Type B pancreatic cell (in vitro differentiated cells): ENCODE results near the gene DMRT1. TPM values are rescaled to one million over a fixed set of nuclear protein-coding genes. Genes with fewer than 3 reads are reported as not detected.
A peak's percentile ranks its signal among the peaks of the same experiment; 100 is the strongest.

Experiments used
- DNase-seq: peaks from one replicate; pipeline ENCODE4 v3.0.0; 2021; ENCODE audit warnings: mixed read lengths; ENCODE audit not compliant: unreplicated experiment; ENCODE audit errors: extremely low spot score
- H3K27ac Mint-ChIP-seq: 2 replicates; pipeline ENCODE4 v1.8.0; 2021; ENCODE audit warnings: mild to moderate bottlenecking, mixed read lengths
- H3K27me3 Mint-ChIP-seq: 2 replicates; pipeline ENCODE4 v1.8.0; 2021; ENCODE audit warnings: mixed read lengths
- H3K36me3 Mint-ChIP-seq: 2 replicates; pipeline ENCODE4 v1.8.0; 2021; ENCODE audit warnings: mixed read lengths
- H3K4me1 Mint-ChIP-seq: one replicate; pipeline ENCODE4 v1.8.0; 2021; ENCODE audit warnings: mixed read lengths; ENCODE audit not compliant: unreplicated experiment
- H3K4me3 Mint-ChIP-seq: 2 replicates; pipeline ENCODE4 v1.8.0; 2021; ENCODE audit warnings: mild to moderate bottlenecking, mixed read lengths
- H3K9me3 Mint-ChIP-seq: 2 replicates; pipeline ENCODE4 v1.8.0; 2021; ENCODE audit warnings: mixed read lengths
- total RNA-seq: library from RNA; stranded (reverse); gene quantifications from 2 replicates; pipeline ENCODE4 v1.2.1, GENCODE V29; 2021; ENCODE audit warnings: low replicate concordance
- TF ChIP-seq, protein P1 (sequence below): fragments of 200-600 bp; sonication (generic); conservative IDR thresholded peaks from 2 replicates; pipeline ENCODE4 v1.5.0; 2021; ENCODE audit warnings: antibody characterized with exemption, mild to moderate bottlenecking

DMRT1 gene
- total RNA-seq, 1 donor from 2014 or later, result not detected

DNA sequence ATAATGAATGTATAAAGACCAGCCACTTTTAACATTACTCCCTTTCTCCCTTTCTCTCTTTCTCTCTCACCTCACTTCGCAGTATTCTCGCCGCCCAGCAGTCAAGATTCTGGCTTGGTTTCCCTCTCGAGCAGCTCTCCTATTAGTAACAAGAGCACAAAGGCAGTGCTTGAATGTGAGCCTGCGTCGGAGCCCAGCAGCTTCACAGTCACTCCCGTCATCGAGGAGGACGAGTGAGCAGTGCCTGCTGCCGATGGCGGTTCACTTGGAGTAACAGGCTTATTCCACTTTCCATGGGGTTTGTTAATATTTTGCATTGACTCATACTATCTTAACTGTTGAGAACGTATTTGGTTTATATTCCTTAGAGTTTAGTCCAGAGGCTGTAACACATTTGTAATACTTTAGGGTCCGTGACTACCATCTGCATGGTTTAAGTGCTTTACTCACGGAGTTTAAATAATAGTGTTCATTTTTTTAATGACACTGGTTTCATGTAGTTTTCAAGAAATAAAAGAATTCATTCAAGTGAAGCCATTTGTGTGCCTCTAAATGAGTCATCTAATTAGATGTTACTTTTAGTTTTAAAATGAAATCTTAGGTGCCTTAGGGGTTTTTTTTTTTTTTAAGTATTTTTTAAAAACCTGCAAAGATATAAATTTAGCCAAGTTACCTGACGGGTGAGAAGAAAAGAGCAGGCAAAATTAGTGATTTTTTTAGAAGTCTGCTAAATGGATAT is 126.6 kb downstream of the DMRT1 start:
- H3K4me3 Mint-ChIP-seq, result peak overlapping the region; percentile 77
- H3K27ac Mint-ChIP-seq, result peak overlapping the region; percentile 20
- H3K36me3 Mint-ChIP-seq, result no peaks in the 10 kb centered on the region
- H3K9me3 Mint-ChIP-seq, result no peaks in the 10 kb centered on the region
- no peak for DNase-seq
- peaks cover 95% of the 10 kb centered on the region for H3K27me3 Mint-ChIP-seq
- TF ChIP-seq, protein P1, sequence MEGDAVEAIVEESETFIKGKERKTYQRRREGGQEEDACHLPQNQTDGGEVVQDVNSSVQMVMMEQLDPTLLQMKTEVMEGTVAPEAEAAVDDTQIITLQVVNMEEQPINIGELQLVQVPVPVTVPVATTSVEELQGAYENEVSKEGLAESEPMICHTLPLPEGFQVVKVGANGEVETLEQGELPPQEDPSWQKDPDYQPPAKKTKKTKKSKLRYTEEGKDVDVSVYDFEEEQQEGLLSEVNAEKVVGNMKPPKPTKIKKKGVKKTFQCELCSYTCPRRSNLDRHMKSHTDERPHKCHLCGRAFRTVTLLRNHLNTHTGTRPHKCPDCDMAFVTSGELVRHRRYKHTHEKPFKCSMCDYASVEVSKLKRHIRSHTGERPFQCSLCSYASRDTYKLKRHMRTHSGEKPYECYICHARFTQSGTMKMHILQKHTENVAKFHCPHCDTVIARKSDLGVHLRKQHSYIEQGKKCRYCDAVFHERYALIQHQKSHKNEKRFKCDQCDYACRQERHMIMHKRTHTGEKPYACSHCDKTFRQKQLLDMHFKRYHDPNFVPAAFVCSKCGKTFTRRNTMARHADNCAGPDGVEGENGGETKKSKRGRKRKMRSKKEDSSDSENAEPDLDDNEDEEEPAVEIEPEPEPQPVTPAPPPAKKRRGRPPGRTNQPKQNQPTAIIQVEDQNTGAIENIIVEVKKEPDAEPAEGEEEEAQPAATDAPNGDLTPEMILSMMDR, result no peak
- peaks cover 15% of the 10 kb centered on the region for H3K4me1 Mint-ChIP-seq

DNA sequence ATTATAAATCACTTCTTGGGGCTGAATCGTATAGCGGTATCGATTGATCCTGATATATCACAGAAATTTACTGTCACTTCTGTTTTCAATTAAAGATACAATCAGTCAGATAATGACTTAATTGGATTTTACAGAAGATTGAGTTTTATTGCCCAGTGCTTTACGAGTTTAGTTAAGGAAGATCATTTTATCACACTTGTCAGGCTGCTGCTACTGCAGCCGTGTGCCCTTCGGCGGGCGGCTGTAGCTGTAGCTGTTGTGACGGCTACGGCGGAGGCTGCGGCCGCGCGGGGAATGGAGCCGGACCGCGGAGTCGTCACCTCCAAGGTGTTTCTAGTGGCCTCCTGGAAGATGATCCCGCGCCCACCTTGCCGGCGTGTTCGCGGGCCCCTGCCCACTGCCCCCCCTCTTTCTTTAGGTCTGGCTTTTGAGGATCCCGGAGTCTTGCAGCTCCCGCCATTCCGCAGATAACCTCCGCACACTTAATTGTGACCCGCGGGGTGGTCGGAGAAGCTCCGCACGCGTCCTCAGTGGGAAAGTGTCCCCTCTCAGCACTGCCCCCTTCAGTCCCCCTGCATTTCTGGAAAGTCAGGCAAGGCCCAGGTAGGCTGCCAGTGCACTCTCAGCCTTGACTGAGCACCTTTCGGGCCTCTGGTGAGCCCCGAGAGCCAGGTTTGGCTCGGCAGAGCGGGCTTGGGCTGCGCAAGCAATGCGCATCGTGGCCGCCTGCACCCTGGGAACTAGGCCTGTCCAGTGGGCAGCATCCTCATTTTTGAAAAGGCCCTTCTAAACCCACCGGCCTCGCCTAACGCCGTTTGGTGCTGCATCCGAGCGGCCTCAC is 128.0 kb downstream of the DMRT1 start:
- peak overlapping the region; percentile 54 for H3K4me3 Mint-ChIP-seq
- H3K4me1 Mint-ChIP-seq, result peaks cover 17% of the 10 kb centered on the region
- no peak overlapping the region for H3K27ac Mint-ChIP-seq
- no peak for DNase-seq
- TF ChIP-seq, protein P1, result no peak
- H3K36me3 Mint-ChIP-seq, result no peaks in the 10 kb centered on the region
- H3K9me3 Mint-ChIP-seq, result no peaks in the 10 kb centered on the region
- H3K27me3 Mint-ChIP-seq, result peaks cover 95% of the 10 kb centered on the region

DNA sequence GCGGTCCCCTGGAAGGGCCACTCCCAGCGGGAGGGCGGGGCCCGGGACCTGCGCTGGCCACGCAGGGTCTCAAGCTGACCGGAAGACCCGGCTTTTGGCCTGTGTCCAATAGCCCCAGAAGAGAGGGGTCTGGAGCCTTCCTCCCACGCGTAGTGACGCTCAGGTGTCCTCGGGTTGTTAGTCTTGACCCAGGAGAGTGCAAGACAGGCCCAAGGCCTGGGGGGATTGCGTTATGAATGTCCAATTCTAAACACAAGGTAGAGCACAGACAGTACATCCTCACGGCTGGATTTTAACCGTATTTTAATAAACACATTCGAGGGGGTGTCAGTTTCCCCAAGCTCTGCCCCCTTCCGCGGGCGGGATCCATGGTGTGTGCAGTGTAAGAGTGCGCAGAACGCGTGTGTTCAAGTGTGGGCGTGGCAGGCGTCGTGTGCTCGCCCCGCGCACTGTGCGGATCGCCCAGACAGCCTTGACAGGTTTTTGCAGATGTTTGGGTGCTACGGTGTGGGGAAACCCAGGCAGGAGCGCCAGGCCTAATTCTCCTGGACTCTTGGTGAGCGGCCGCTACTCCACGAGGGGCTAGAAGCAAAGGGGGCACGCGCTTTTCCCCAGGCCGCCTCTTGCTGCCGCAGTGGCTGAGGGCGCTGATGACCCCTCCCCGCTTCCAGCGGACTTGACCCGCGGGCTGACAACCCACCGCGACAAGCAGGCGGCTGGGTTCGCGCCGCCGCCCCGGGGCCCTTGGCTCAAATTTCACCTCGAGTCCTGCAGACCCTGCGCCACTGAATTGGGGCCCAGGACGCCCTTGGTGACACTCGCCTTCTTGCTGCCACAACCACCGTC is 128.9 kb downstream of the DMRT1 start:
- Mint-ChIP-seq H3K36me3 (no peaks in the 10 kb centered on the region), H3K9me3 (no peaks in the 10 kb centered on the region), H3K4me3 (peak overlapping the region; percentile 78), H3K27me3 (peaks cover 95% of the 10 kb centered on the region), H3K4me1 (peaks cover 14% of the 10 kb centered on the region), H3K27ac (peak overlapping the region; percentile 24)
- DNase-seq, result no peak
- TF ChIP-seq, protein P1, result no peak

DNA sequence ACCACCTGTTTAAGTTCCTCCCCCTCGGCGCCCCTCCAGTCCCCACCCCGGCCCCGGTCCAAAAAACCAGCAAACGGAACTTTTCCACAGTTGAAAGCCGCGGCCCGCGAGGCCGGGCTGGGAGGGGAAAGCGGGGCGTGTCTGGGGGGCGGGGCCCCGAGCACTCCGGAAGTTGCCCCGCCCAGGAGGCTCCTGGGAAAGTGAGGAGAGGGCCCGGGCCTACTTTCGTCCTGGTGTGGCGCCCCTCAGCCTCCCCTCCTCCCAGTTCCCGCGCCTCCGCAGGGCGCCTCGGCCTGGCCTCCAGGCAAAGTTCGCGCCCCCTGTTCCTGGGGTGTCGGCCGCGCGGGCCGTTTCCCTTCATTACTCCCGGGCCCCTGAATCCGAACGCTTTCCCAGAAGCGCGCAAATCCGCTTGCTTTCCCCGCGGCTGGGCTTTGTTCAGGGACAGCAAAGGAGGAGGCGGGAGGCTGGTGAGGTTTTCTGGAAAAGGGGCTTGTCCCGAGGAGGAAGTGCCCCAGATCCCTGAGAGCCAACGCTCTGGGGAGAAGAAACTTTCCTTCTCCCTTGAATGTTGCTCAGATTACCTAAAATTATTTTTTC is 130.5 kb downstream of the DMRT1 start:
- Mint-ChIP-seq H3K4me1 (peaks cover 21% of the 10 kb centered on the region), H3K36me3 (no peaks in the 10 kb centered on the region), H3K27me3 (peaks cover 89% of the 10 kb centered on the region), H3K4me3 (peak overlapping the region; percentile 77), H3K27ac (peak overlapping the region; percentile 23), H3K9me3 (no peaks in the 10 kb centered on the region)
- DNase-seq, result no peak
- TF ChIP-seq, protein P1, result no peak
